ENCODE results near the gene SYT1. TPM values are rescaled to one million over a fixed set of nuclear protein-coding genes. Genes with fewer than 3 reads are reported as not detected.

Gene SYT1
- total and polyA plus RNA-seq, 9 donors: 0.45 to 18.3 (median 9.7) TPM

DNA sequence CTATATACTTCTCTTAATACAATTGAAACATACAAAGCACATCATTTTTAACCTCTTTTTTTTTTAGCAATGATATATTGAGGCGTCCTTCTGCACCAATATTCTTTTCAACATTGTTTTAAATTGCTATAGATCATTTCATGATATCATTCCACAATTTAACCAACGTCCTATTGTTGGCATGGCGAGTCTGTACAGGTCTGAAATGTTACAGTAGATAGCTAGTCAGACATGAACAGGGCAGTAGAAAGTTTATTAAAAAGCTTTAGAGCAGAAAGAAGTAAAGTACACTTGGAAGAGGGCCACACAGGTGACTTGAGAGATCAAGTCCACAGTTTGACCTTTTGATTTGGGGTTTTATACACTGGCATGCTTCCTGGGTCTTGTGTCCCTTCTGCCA, 547.2 kb downstream of the SYT1 start:
- Histone ChIP-seq H3K27me3 (no peaks in the 10 kb centered on the region), H3K4me3 (no peak overlapping the region), H3K27ac (no peak overlapping the region), H3K4me1 (ENCODE audit: insufficient read depth) (peaks cover 1% of the 10 kb centered on the region), H3K9me3 (no peaks in the 10 kb centered on the region), H3K36me3 (no peaks in the 10 kb centered on the region)
- intact Hi-C loops (cut with DNase I): no loop called here
- 93 to 95% (median 94%) methylated on average over 3 of the region's 3 CpGs for whole genome bisulfite sequencing, 3 donors
- no peak for DNase-seq
- TF ChIP-seq EP300 (IDR thresholded peaks at IDR 0.05) (no peak), POLR2A (IDR thresholded peaks at IDR 0.05) (no peak), CTCF (IDR thresholded peaks at IDR 0.05) (no peak)

DNA sequence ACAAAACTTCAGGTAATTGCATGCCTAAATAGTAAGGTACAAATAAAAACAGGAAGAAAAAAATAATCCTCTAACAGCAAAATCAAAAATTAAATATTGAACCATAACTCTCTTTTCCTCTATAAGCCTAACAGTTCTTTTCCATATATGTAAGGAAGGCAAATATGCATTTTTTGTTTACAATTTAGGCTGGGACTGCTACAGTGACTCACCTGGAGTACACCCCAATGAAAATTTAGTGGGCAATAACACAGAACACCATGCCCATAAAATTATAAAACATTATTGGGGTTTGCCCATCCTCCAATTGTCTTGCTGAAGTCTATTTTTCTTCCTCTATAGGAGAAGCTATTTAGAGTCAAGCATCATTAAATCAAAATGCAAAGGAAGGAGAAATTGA, 549.2 kb downstream of the SYT1 start:
- no peak for DNase-seq
- Histone ChIP-seq H3K4me1 (ENCODE audit: insufficient read depth) (peaks cover 1% of the 10 kb centered on the region), H3K9me3 (no peaks in the 10 kb centered on the region), H3K36me3 (no peaks in the 10 kb centered on the region), H3K27me3 (no peaks in the 10 kb centered on the region), H3K4me3 (no peak overlapping the region), H3K27ac (no peak overlapping the region)
- no peak for TF ChIP-seq POLR2A (IDR thresholded peaks at IDR 0.05)
- TF ChIP-seq CTCF (IDR thresholded peaks at IDR 0.05): no peak
- TF ChIP-seq EP300 (IDR thresholded peaks at IDR 0.05): no peak
- intact Hi-C loops (cut with DNase I): no loop called here

DNA sequence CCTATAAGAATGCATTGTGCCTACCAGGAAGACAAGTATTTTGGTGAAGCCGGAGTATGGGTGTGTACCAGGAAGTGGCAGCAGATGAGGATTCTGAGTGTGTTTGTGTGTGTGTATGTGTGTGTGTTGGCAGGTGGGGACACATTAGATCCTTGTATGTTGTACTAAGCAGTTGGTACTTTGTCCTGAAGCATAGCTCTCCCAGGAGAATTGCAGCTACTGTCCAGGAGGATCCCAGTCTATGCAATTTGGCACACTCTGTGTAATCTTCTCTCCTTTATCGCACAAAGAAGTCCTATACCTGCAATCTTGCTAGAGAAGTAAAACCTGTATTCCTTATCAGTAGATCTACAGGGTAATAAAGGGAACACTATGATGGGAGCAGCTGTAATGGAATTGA, 549.7 kb downstream of the SYT1 start:
- Histone ChIP-seq H3K36me3 (no peaks in the 10 kb centered on the region), H3K4me3 (no peak overlapping the region), H3K9me3 (no peaks in the 10 kb centered on the region), H3K27ac (no peak overlapping the region), H3K4me1 (ENCODE audit: insufficient read depth) (peaks cover 1% of the 10 kb centered on the region), H3K27me3 (no peaks in the 10 kb centered on the region)
- 93 to 95% (median 94%) methylated on average over 2 of the region's 2 CpGs for WGBS, 3 donors
- intact Hi-C loops (cut with DNase I): no loop called here
- TF ChIP-seq CTCF (IDR thresholded peaks at IDR 0.05): no peak
- no peak for TF ChIP-seq EP300 (IDR thresholded peaks at IDR 0.05)
- TF ChIP-seq POLR2A (IDR thresholded peaks at IDR 0.05): no peak
- DNase-seq: no peak

GRCh38 chr12:79415321-79415720, 550.7 kb downstream of the SYT1 start:
- Histone ChIP-seq H3K36me3 (no peaks in the 10 kb centered on the region), H3K4me1 (ENCODE audit: insufficient read depth) (peaks cover 1% of the 10 kb centered on the region), H3K9me3 (no peaks in the 10 kb centered on the region), H3K4me3 (no peak overlapping the region), H3K27me3 (no peaks in the 10 kb centered on the region), H3K27ac (no peak overlapping the region)
- intact Hi-C loops (cut with DNase I): no loop called here
- TF ChIP-seq CTCF (IDR thresholded peaks at IDR 0.05): no peak
- TF ChIP-seq EP300 (IDR thresholded peaks at IDR 0.05): no peak
- no peak for TF ChIP-seq POLR2A (IDR thresholded peaks at IDR 0.05)
- 75 to 94% (median 78%) methylated on average over 2 of the region's 2 CpGs for WGBS, 3 donors
- no peak for DNase-seq
